Measurements from ENCODE around the gene QDPR. TPM values are rescaled to one million over a fixed set of nuclear protein-coding genes. Genes with fewer than 3 reads are reported as not detected.

The QDPR gene
- total and polyA plus RNA-seq, 10 of the 15 experiments (the other 5 are each of a cell fraction or from before 2014, with no cell fraction given) = 3.0 to 27.7 (median 11.8) TPM

- no TSS peak for BruUV-seq (replicated peaks)
- no peak overlapping the region for H3K4me3 ChIP-seq
- in situ Hi-C loops (cut with MboI) = no loop called here
- H3K36me3 ChIP-seq (ENCODE audit: control insufficient read depth in 2 of 2, insufficient read depth in 2 of 2, low read length in 1 of 2) = peaks cover 2 to 5% of the 10 kb centered on the region in 2 experiments; a peak in 1 of 4 replicates
- ChIA-PET RAD21 (ENCODE audit: unreplicated experiment) (no interaction called here), POLR2A (no interaction called here), SMC1A (ENCODE audit: uncharacterized antibody, unreplicated experiment) (no interaction called here), CTCF (interaction anchor here (1.7 kb wide), 1 partner anchor 25 kb away, joined by 3 read pairs; no protein-coding TSS in a partner anchor)
- no peaks in the 10 kb centered on the region for H3K9me3 ChIP-seq (replicated peaks; ENCODE audit: control insufficient read depth, insufficient read depth, low read length)
- no peaks in the 10 kb centered on the region for H3K4me1 ChIP-seq (ENCODE audit: control insufficient read depth, insufficient read depth, low read length)
- intact Hi-C loops (cut with micrococcal nuclease; ENCODE audit: unreplicated experiment) = no loop called here
- FAIRE-seq (no peak), ATAC-seq (no peak), DNase-seq (ENCODE audit: low read depth, low spot score) (no peak)
- 30% methylated on average over 4 of the region's 4 CpGs for WGBS (ENCODE audit: insufficient coverage, insufficient replicate concordance, low lambda C conversion rate, missing lambda C conversion rate)
- H3K27ac ChIP-seq (ENCODE audit: control insufficient read depth, insufficient read depth) = no peak overlapping the region
- H2AFZ ChIP-seq (ENCODE audit: control insufficient read depth, low read depth, low read length) = no peak overlapping the region
- no peak overlapping the region for H3K9ac ChIP-seq (ENCODE audit: control insufficient read depth, insufficient read depth, low read length)
- H3K79me2 ChIP-seq (ENCODE audit: control insufficient read depth, insufficient read depth, low read length) = no peaks in the 10 kb centered on the region
- no peaks in the 10 kb centered on the region for H4K20me1 ChIP-seq (ENCODE audit: control insufficient read depth, insufficient read depth)
- H3K4me2 ChIP-seq (ENCODE audit: control insufficient read depth, insufficient read depth) = no peak overlapping the region
- TF ChIP-seq TARDBP (IDR thresholded peaks at IDR 0.05; ENCODE audit: borderline replicate concordance) = no peak
- TF ChIP-seq SMAD5 (IDR thresholded peaks at IDR 0.05; ENCODE audit: low read depth) = no peak
- TF ChIP-seq TCF7 (IDR thresholded peaks at IDR 0.05; ENCODE audit: borderline replicate concordance) = no peak
- no peak for TF ChIP-seq ETV6 (conservative IDR thresholded peaks at IDR 0.05 in 1 of 2, IDR thresholded peaks at IDR 0.05 in 1 of 2; ENCODE audit: borderline replicate concordance in 1 of 2, low read depth in 1 of 2)
- H3K27me3 ChIP-seq (replicated peaks in 1 of 2; ENCODE audit: control insufficient read depth in 2 of 2, insufficient read depth in 2 of 2, low read length in 1 of 2) = no peaks in the 10 kb centered on the region
These were observed 18.3 kb downstream of the QDPR start for GRCh38 chr4:17493619-17494018.

- RAD21 ChIA-PET (ENCODE audit: unreplicated experiment) = no interaction called here
These were observed 19.0 kb downstream of the QDPR start for GRCh38 chr4:17492876-17493275.

More at GRCh38 chr4:17492876-17493275, 19.0 kb downstream of the QDPR start:
- H3K36me3 ChIP-seq (ENCODE audit: control insufficient read depth in 2 of 2, insufficient read depth in 2 of 2, low read length in 1 of 2) = peaks cover 2 to 5% of the 10 kb centered on the region in 2 experiments; a peak in 1 of 4 replicates
- TF ChIP-seq IRF3 (IDR thresholded peaks at IDR 0.05) (no peak), HSF1 (IDR thresholded peaks at IDR 0.05; ENCODE audit: low read depth, low read length) (no peak)
- FAIRE-seq = no peak
- no peaks in the 10 kb centered on the region for H4K20me1 ChIP-seq (ENCODE audit: control insufficient read depth, insufficient read depth)
- no peak overlapping the region for H3K4me2 ChIP-seq (ENCODE audit: control insufficient read depth, insufficient read depth)
- ChIA-PET CTCF (interaction anchor here (1.7 kb wide), 1 partner anchor 24 kb away, joined by 3 read pairs; no protein-coding TSS in a partner anchor), SMC1A (ENCODE audit: uncharacterized antibody, unreplicated experiment) (no interaction called here), POLR2A (no interaction called here)
- no TSS peak for BruUV-seq (replicated peaks)
- H3K4me1 ChIP-seq (ENCODE audit: control insufficient read depth, insufficient read depth, low read length) = no peaks in the 10 kb centered on the region
- no peak for DNase-seq (ENCODE audit: low read depth, low spot score)
- no peak overlapping the region for H3K4me3 ChIP-seq
- no peak overlapping the region for H2AFZ ChIP-seq (ENCODE audit: control insufficient read depth, low read depth, low read length)
- no peaks in the 10 kb centered on the region for H3K27me3 ChIP-seq (replicated peaks in 1 of 2; ENCODE audit: control insufficient read depth in 2 of 2, insufficient read depth in 2 of 2, low read length in 1 of 2)
- no peak overlapping the region for H3K27ac ChIP-seq (ENCODE audit: control insufficient read depth, insufficient read depth)
- WGBS (ENCODE audit: insufficient coverage, insufficient replicate concordance, low lambda C conversion rate, missing lambda C conversion rate) = 10% methylated on average over 2 of the region's 2 CpGs
- ATAC-seq = no peak
- in situ Hi-C loops (cut with MboI) = no loop called here
- H3K79me2 ChIP-seq (ENCODE audit: control insufficient read depth, insufficient read depth, low read length) = no peaks in the 10 kb centered on the region
- no peak overlapping the region for H3K9ac ChIP-seq (ENCODE audit: control insufficient read depth, insufficient read depth, low read length)
- intact Hi-C loops (cut with micrococcal nuclease; ENCODE audit: unreplicated experiment) = no loop called here
- no peaks in the 10 kb centered on the region for H3K9me3 ChIP-seq (replicated peaks; ENCODE audit: control insufficient read depth, insufficient read depth, low read length)
